ENCODE results near the gene SLC25A36. TPM values are rescaled to one million over a fixed set of nuclear protein-coding genes. Genes with fewer than 3 reads are reported as not detected.

Gene SLC25A36
- total RNA-seq, 1 experiment from 2014 or later = 76.5 TPM

DNA sequence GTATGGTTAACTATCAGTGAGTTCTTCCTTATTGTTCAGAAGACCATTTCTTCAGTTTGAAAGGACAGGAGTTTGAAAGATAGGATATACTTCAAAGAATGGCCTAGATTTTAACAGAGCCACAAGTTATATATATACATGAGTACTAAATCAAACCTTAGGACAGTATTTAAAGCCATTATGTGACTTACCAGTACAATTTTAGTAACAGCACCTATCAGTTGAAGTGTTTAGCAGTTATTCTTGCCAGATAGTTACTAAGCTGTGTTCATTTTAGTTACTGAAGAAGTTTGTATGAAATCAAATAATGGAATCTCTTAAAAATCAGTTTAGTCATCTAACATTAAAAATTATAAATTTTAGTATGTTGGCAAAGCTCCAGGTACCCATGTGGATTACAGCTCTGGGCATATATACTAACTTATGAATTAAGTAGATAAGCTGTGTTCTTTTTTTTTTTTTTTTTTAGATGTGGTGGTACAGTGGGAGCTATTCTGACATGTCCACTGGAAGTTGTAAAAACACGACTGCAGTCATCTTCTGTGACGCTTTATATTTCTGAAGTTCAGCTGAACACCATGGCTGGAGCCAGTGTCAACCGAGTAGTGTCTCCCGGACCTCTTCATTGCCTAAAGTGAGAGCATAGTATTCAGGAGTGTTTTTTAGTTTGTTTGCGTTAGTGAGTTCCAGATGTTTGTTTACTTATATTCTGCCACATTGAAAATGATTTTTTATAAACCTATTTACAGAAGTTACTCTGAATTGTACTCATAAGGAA is 14.6 kb downstream of the SLC25A36 start:
- CTCF ChIA-PET = interaction anchor here (0.6 to 0.7 kb wide), 2 partner anchors 622 to 1833 kb away, joined by 3 to 16 read pairs; no protein-coding TSS in a partner anchor

DNA sequence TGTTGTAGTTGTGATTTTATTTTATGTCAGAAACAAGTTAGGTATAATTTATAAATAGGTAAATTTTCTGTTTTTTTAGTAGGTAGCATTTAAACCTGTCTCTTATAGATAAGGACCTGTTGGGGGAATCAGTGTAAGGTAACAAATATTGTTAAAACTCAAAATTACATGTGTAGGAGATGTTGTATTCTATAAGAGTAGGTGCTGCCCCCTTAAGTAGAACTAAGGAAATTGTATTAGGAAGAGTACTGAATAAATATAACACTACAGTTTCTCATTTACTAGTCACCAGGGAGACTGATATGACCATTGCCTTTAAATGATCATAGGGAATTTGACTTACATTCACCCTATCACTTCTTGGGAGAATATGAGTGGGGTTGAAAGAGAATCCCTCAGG is 31.2 kb downstream of the SLC25A36 start:
- no peak overlapping the region for H3K4me2 ChIP-seq
- H3K4me1 ChIP-seq (replicated peaks; ENCODE audit: insufficient read depth) = no peaks in the 10 kb centered on the region
- no peaks in the 10 kb centered on the region for H3K9me2 ChIP-seq (ENCODE audit: insufficient read depth)
- H3K36me3 ChIP-seq (ENCODE audit: low read depth) = peaks cover 21% of the 10 kb centered on the region; the same call in 1 of the 2 replicates
- no peaks in the 10 kb centered on the region for H3K9me3 ChIP-seq (ENCODE audit: insufficient read depth, low read depth)
- no peaks in the 10 kb centered on the region for H3K27me3 ChIP-seq (ENCODE audit: insufficient read depth, low read depth)
- intact Hi-C loops (cut with micrococcal nuclease; ENCODE audit: unreplicated experiment) = no loop called here
- POLR2A ChIA-PET (ENCODE audit: unreplicated experiment) = no interaction called here
- H4K20me1 ChIP-seq (ENCODE audit: insufficient read depth) = peaks cover 4% of the 10 kb centered on the region
- TF ChIP-seq, protein P1, sequence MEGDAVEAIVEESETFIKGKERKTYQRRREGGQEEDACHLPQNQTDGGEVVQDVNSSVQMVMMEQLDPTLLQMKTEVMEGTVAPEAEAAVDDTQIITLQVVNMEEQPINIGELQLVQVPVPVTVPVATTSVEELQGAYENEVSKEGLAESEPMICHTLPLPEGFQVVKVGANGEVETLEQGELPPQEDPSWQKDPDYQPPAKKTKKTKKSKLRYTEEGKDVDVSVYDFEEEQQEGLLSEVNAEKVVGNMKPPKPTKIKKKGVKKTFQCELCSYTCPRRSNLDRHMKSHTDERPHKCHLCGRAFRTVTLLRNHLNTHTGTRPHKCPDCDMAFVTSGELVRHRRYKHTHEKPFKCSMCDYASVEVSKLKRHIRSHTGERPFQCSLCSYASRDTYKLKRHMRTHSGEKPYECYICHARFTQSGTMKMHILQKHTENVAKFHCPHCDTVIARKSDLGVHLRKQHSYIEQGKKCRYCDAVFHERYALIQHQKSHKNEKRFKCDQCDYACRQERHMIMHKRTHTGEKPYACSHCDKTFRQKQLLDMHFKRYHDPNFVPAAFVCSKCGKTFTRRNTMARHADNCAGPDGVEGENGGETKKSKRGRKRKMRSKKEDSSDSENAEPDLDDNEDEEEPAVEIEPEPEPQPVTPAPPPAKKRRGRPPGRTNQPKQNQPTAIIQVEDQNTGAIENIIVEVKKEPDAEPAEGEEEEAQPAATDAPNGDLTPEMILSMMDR (conservative IDR thresholded peaks at IDR 0.05) = peak; percentile 67
- no peak for TF ChIP-seq EZH2 (IDR thresholded peaks at IDR 0.05; ENCODE audit: low read depth)
- H3F3A ChIP-seq (ENCODE audit: insufficient read depth, low read depth) = 0 out of 2 replicates have a peak, but pooled peaks cover 4% of the 10 kb centered on the region
- CTCF ChIA-PET = no interaction called here
- H2AFZ ChIP-seq = no peak overlapping the region
- H3K4me3 ChIP-seq = no peak overlapping the region
- no TSS peak for BruUV-seq (replicated peaks)
- no peak for DNase-seq
- H3K27ac ChIP-seq = no peak overlapping the region
- H3K79me2 ChIP-seq (ENCODE audit: low read depth) = no peaks in the 10 kb centered on the region

More for the DNA sequence above, 14.6 kb downstream of the SLC25A36 start:
- no peaks in the 10 kb centered on the region for H3K27me3 ChIP-seq (ENCODE audit: insufficient read depth, low read depth)
- H3K4me3 ChIP-seq = no peak overlapping the region
- H3K4me1 ChIP-seq (replicated peaks; ENCODE audit: insufficient read depth) = peaks cover 29% of the 10 kb centered on the region
- TF ChIP-seq, protein P1 (conservative IDR thresholded peaks at IDR 0.05) = no peak
- TF ChIP-seq EZH2 (IDR thresholded peaks at IDR 0.05; ENCODE audit: low read depth) = no peak
- POLR2A ChIA-PET (ENCODE audit: unreplicated experiment) = no interaction called here
- no TSS peak for BruUV-seq (replicated peaks)
- H3F3A ChIP-seq (ENCODE audit: insufficient read depth, low read depth) = peaks cover 7% of the 10 kb centered on the region
- no peak overlapping the region for H2AFZ ChIP-seq
- H4K20me1 ChIP-seq (ENCODE audit: insufficient read depth) = peaks cover 24% of the 10 kb centered on the region
- H3K9me2 ChIP-seq (ENCODE audit: insufficient read depth) = no peaks in the 10 kb centered on the region
- intact Hi-C loops (cut with micrococcal nuclease; ENCODE audit: unreplicated experiment) = no loop called here
- peak overlapping the region; percentile 8; the same call in 1 of the 2 replicates for H3K4me2 ChIP-seq
- H3K36me3 ChIP-seq (ENCODE audit: low read depth) = peaks cover 14% of the 10 kb centered on the region
- no peak for DNase-seq
- no peaks in the 10 kb centered on the region for H3K9me3 ChIP-seq (ENCODE audit: insufficient read depth, low read depth)
- H3K27ac ChIP-seq = peak overlapping the region; percentile 65
- peaks cover 68% of the 10 kb centered on the region for H3K79me2 ChIP-seq (ENCODE audit: low read depth)

GRCh38 chr3:140974900-140975299 is 33.3 kb downstream of the SLC25A36 start:
- POLR2A ChIA-PET (ENCODE audit: unreplicated experiment) = no interaction called here

More at GRCh38 chr3:140974900-140975299, 33.3 kb downstream of the SLC25A36 start:
- Histone ChIP-seq H2AFZ (no peak overlapping the region), H3F3A (ENCODE audit: insufficient read depth, low read depth) (0 out of 2 replicates have a peak, but pooled peaks cover 9% of the 10 kb centered on the region), H3K9me2 (ENCODE audit: insufficient read depth) (no peaks in the 10 kb centered on the region), H3K4me2 (no peak overlapping the region), H4K20me1 (ENCODE audit: insufficient read depth) (peaks cover 4% of the 10 kb centered on the region), H3K36me3 (ENCODE audit: low read depth) (peaks cover 21% of the 10 kb centered on the region; the same call in 1 of the 2 replicates), H3K79me2 (ENCODE audit: low read depth) (no peaks in the 10 kb centered on the region), H3K4me1 (replicated peaks; ENCODE audit: insufficient read depth) (no peaks in the 10 kb centered on the region), H3K4me3 (no peak overlapping the region), H3K9me3 (ENCODE audit: insufficient read depth, low read depth) (no peaks in the 10 kb centered on the region), H3K27me3 (ENCODE audit: insufficient read depth, low read depth) (no peaks in the 10 kb centered on the region), H3K27ac (no peak overlapping the region)
- intact Hi-C loops (cut with micrococcal nuclease; ENCODE audit: unreplicated experiment) = no loop called here
- BruUV-seq (replicated peaks) = no TSS peak
- TF ChIP-seq EZH2 (IDR thresholded peaks at IDR 0.05; ENCODE audit: low read depth) = no peak
- CTCF ChIA-PET = no interaction called here
- DNase-seq = no peak

All from PC-9 (cell line).